Brain microvascular endothelial cell (primary cell): ENCODE measurements around the gene TMEM52.

Experiments used
- DNase-seq: peaks from one replicate; pipeline ENCODE4 v3.0.0-alpha.2; 2020
- H3K27ac ChIP-seq: fragments of 250-450 bp; sonication (Bioruptor Pico); 2 replicates; pipeline ENCODE4 v1.5.1; 2020; ENCODE audit warnings: mild to moderate bottlenecking, moderate library complexity
- H3K27me3 ChIP-seq: fragments of 250-450 bp; sonication (Bioruptor Pico); replicated peaks from 2 replicates; pipeline ENCODE4 v1.5.1; 2020; ENCODE audit warnings: mild to moderate bottlenecking
- H3K36me3 ChIP-seq: fragments of 250-450 bp; sonication (Bioruptor Pico); replicated peaks from 2 replicates; pipeline ENCODE4 v1.5.1; 2020; ENCODE audit warnings: mild to moderate bottlenecking
- H3K4me3 ChIP-seq: 2 replicates; pipeline ENCODE4 v1.5.1; 2011; ENCODE audit warnings: low read depth, mild to moderate bottlenecking, control low read depth, low read length, moderate library complexity
- in situ Hi-C: cut with HindIII; loops from 2 replicates; pipeline ENCODE4 v1.10.0; 2017; ENCODE audit warnings: low sequenced_read_pairs, low pct_ligation_motif_present
- TF ChIP-seq, protein P1 (sequence below): IDR thresholded peaks from 2 replicates; pipeline ENCODE4 v1.5.1; 2011; ENCODE audit warnings: low read depth, mild to moderate bottlenecking, moderate library complexity, low read length, control low read depth, inconsistent platforms; ENCODE audit errors: missing control alignments

TMEM52 gene

DNA sequence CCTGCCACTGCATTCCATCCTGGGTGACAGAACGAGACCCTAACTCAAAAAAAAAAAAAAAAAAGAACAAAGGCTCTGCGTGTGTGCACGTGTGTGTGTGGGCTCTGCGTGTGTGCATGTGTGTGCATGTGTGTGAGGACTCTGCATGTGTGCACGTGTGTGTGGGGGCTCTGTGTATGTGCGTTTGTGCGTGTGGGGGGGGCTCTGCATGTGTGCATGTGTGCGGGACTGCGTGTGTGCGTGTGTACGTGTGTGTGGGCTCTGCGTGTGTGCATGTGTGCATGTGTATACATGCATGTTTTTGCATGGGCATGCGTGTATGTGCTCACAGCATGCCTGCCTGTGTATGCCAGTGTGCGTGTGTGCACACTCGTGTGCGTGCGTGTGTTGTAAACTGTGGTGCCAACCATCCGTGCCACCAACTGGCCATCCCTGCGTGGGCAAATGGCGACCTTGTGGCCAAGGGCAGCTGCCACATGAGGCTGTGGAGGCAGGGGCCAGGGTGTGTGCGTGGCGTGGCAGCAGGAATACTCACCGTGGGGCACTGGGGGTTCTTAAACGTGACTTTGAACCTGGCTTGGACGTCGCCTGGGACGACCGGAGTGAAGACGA is 26.8 kb upstream of the TMEM52 start:
- in situ Hi-C loops = no loop called here
- Histone ChIP-seq H3K4me3 (no peak overlapping the region), H3K27ac (no peak overlapping the region), H3K36me3 (no peaks in the 10 kb centered on the region), H3K27me3 (peaks cover 14% of the 10 kb centered on the region)
- TF ChIP-seq, protein P1, sequence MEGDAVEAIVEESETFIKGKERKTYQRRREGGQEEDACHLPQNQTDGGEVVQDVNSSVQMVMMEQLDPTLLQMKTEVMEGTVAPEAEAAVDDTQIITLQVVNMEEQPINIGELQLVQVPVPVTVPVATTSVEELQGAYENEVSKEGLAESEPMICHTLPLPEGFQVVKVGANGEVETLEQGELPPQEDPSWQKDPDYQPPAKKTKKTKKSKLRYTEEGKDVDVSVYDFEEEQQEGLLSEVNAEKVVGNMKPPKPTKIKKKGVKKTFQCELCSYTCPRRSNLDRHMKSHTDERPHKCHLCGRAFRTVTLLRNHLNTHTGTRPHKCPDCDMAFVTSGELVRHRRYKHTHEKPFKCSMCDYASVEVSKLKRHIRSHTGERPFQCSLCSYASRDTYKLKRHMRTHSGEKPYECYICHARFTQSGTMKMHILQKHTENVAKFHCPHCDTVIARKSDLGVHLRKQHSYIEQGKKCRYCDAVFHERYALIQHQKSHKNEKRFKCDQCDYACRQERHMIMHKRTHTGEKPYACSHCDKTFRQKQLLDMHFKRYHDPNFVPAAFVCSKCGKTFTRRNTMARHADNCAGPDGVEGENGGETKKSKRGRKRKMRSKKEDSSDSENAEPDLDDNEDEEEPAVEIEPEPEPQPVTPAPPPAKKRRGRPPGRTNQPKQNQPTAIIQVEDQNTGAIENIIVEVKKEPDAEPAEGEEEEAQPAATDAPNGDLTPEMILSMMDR = no peak
- DNase-seq = no peak

GRCh38 chr1:1943834-1944570 is 24.9 kb upstream of the TMEM52 start:
- Histone ChIP-seq H3K4me3 (no peak overlapping the region), H3K36me3 (no peaks in the 10 kb centered on the region), H3K27ac (no peak overlapping the region), H3K27me3 (peaks cover 14% of the 10 kb centered on the region)
- in situ Hi-C loops = no loop called here
- peak; percentile 22 for DNase-seq
- TF ChIP-seq, protein P1 = peak; percentile 90

DNA sequence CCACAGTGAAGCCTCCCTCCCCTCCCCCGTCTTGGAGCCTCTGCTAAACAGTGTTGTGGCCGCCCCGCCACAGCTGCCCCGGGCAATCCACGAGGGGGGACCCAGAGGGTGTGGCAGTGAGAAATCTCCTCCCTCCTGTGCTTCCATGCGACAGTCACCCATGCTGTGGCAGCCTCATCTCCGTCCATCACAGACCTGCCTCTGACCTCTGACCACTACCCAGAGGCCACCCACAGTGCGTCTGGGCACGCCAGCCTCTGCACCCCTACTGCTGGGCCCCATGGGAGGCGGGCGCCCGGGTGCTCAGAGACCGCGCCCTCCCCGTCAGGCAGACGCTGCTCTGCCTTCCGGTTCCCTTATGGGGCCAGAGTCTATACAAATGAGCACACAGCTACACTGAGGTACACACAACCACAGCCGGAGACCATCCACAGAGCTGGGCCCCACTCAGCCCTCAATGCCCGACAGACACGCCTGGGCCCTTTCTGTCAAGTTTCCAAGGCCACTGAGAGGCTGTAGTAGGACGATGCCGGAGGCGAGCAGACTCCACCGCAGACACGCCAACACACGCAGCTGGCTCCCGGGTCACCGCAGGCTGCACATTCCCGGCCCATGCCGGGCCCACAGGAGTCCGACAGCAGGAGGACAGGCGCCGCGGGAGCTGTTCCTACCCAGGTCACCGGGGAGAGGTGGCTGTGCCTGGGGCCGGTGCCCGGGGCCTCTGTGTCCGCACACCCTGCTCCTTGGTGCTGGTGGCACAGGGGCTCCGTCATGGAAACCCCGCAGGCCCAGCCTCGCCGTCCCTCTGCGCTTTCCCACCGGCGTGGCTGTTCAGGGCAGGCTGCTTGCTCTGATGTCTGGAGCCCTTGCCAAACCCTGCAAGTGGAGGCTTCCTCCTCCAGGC is 23.9 kb upstream of the TMEM52 start:
- H3K27me3 ChIP-seq = peaks cover 14% of the 10 kb centered on the region
- no peak for DNase-seq
- no peak overlapping the region for H3K27ac ChIP-seq
- TF ChIP-seq, protein P1 = no peak
- H3K4me3 ChIP-seq = no peak overlapping the region
- no peaks in the 10 kb centered on the region for H3K36me3 ChIP-seq
- in situ Hi-C loops = no loop called here

- Histone ChIP-seq H3K4me3 (no peak overlapping the region), H3K27me3 (peaks cover 14% of the 10 kb centered on the region), H3K36me3 (no peaks in the 10 kb centered on the region), H3K27ac (no peak overlapping the region)
- no peak for DNase-seq
- TF ChIP-seq, protein P1 = no peak
- in situ Hi-C loops = no loop called here
Measured at GRCh38 chr1:1941868-1942752, 23.0 kb upstream of the TMEM52 start.

GRCh38 chr1:1941211-1941841 is 22.2 kb upstream of the TMEM52 start:
- Histone ChIP-seq H3K4me3 (no peak overlapping the region), H3K27me3 (peaks cover 14% of the 10 kb centered on the region), H3K27ac (no peak overlapping the region), H3K36me3 (no peaks in the 10 kb centered on the region)
- TF ChIP-seq, protein P1 = no peak
- in situ Hi-C loops = no loop called here
- DNase-seq = no peak
